NCI-H1417 (cell line): Measurements from ENCODE around the gene DOCK11.

Source experiments
- DNase-seq, 3 experiments: peaks; one replicate each; lab custom pipeline; 2025; lab: John Stamatoyannopoulos, UW

Gene DOCK11

GRCh38 chrX:118502161-118502789 is 6.7 kb downstream of the DOCK11 start:
- DNase-seq, result no peak

- no peak for DNase-seq
Measured at GRCh38 chrX:118503260-118504041, 7.8 kb downstream of the DOCK11 start.

- no peak for DNase-seq
Measured at GRCh38 chrX:118504581-118504980, 9.0 kb downstream of the DOCK11 start.

GRCh38 chrX:118506805-118507480 is 11.3 kb downstream of the DOCK11 start:
- DNase-seq, result no peak

- no peak for DNase-seq
Measured at GRCh38 chrX:118507766-118508165, 12.2 kb downstream of the DOCK11 start.

GRCh38 chrX:118508221-118508620 is 12.6 kb downstream of the DOCK11 start:
- DNase-seq, result no peak

GRCh38 chrX:118508635-118509034 is 13.0 kb downstream of the DOCK11 start:
- DNase-seq, result no peak

- DNase-seq, result no peak
Measured at GRCh38 chrX:118510111-118510510, 14.5 kb downstream of the DOCK11 start.

GRCh38 chrX:118513120-118513898 is 17.7 kb downstream of the DOCK11 start:
- DNase-seq, result no peak

GRCh38 chrX:118519411-118520215 is 24.0 kb downstream of the DOCK11 start:
- no peak for DNase-seq

- no peak for DNase-seq
Measured at GRCh38 chrX:118520216-118521206, 24.9 kb downstream of the DOCK11 start.

GRCh38 chrX:118521435-118521834 is 25.8 kb downstream of the DOCK11 start:
- DNase-seq, result no peak

GRCh38 chrX:118522230-118522926 is 26.8 kb downstream of the DOCK11 start:
- DNase-seq, result no peak

- DNase-seq, result no peak
Measured at GRCh38 chrX:118523920-118524319, 28.3 kb downstream of the DOCK11 start.

GRCh38 chrX:118524344-118524743 is 28.7 kb downstream of the DOCK11 start:
- no peak for DNase-seq

GRCh38 chrX:118525174-118525730 is 29.6 kb downstream of the DOCK11 start:
- DNase-seq, result no peak

GRCh38 chrX:118526149-118526548 is 30.5 kb downstream of the DOCK11 start:
- DNase-seq, result no peak

- DNase-seq, result no peak
Measured at GRCh38 chrX:118528071-118528737, 32.6 kb downstream of the DOCK11 start.
